ENCODE data around the gene INTS6L. TPM values are rescaled to one million over a fixed set of nuclear protein-coding genes. Genes with fewer than 3 reads are reported as not detected.

The INTS6L gene
- total RNA-seq, 2 experiments from 2014 or later: 26.7 to 30.5 TPM

- no peaks in the 10 kb centered on the region for H3K36me3 ChIP-seq (ENCODE audit: insufficient read depth, low read length)
- H3K4me3 ChIP-seq (ENCODE audit: low read length): no peak overlapping the region
- ATAC-seq (ENCODE audit: poor library complexity) (no peak), DNase-seq (no peak)
- TF ChIP-seq CTCF (IDR thresholded peaks at IDR 0.05): no peak
- no peaks in the 10 kb centered on the region for H3K27me3 ChIP-seq (ENCODE audit: control insufficient read depth in 1 of 2, insufficient read depth in 2 of 2, low read length in 2 of 2)
- Mint-ChIP-seq H3K27me3 (no peaks in the 10 kb centered on the region), H3K9me3 (no peaks in the 10 kb centered on the region), H3K27ac (no peak overlapping the region), H3K4me3 (no peak overlapping the region), H3K4me1 (ENCODE audit: low read depth) (no peaks in the 10 kb centered on the region), H3K36me3 (ENCODE audit: low read depth) (no peaks in the 10 kb centered on the region)
- ChIA-PET POLR2A (no interaction called here), CTCF (no interaction called here)
- no peaks in the 10 kb centered on the region for H3K9me3 ChIP-seq (ENCODE audit: control insufficient read depth in 1 of 2, insufficient read depth in 1 of 2, low read length in 2 of 2)
- no peaks in the 10 kb centered on the region for H3K4me1 ChIP-seq (ENCODE audit: insufficient read depth, low read length)
- H3K27ac ChIP-seq (ENCODE audit: low read depth in 1 of 2, low read length in 2 of 2): no peak overlapping the region
- intact Hi-C loops (cut with DNase I, micrococcal nuclease): no loop called here
These were observed 26.0 kb upstream of the INTS6L start for GRCh38 chrX:135494453-135494852.

- Mint-ChIP-seq H3K27me3 (no peaks in the 10 kb centered on the region), H3K9me3 (no peaks in the 10 kb centered on the region), H3K27ac (no peak overlapping the region), H3K4me3 (no peak overlapping the region), H3K4me1 (ENCODE audit: low read depth) (no peaks in the 10 kb centered on the region), H3K36me3 (ENCODE audit: low read depth) (no peaks in the 10 kb centered on the region)
- no peaks in the 10 kb centered on the region for H3K27me3 ChIP-seq (ENCODE audit: control insufficient read depth in 1 of 2, insufficient read depth in 2 of 2, low read length in 2 of 2)
- DNase-seq (no peak), ATAC-seq (ENCODE audit: poor library complexity) (no peak)
- ChIA-PET POLR2A (no interaction called here), CTCF (no interaction called here)
- no peak overlapping the region for H3K27ac ChIP-seq (ENCODE audit: low read depth in 1 of 2, low read length in 2 of 2)
- no peaks in the 10 kb centered on the region for H3K9me3 ChIP-seq (ENCODE audit: control insufficient read depth in 1 of 2, insufficient read depth in 1 of 2, low read length in 2 of 2)
- intact Hi-C loops (cut with DNase I, micrococcal nuclease): no loop called here
- H3K36me3 ChIP-seq (ENCODE audit: insufficient read depth, low read length): no peaks in the 10 kb centered on the region
- no peak for TF ChIP-seq CTCF (IDR thresholded peaks at IDR 0.05)
- H3K4me3 ChIP-seq (ENCODE audit: low read length): no peak overlapping the region
- no peaks in the 10 kb centered on the region for H3K4me1 ChIP-seq (ENCODE audit: insufficient read depth, low read length)
These were observed 22.7 kb upstream of the INTS6L start for GRCh38 chrX:135497736-135498135.

GRCh38 chrX:135498236-135498635, 22.2 kb upstream of the INTS6L start:
- CTCF ChIA-PET: no interaction called here
- ATAC-seq (ENCODE audit: poor library complexity) (no peak), DNase-seq (no peak)
- no peaks in the 10 kb centered on the region for H3K9me3 Mint-ChIP-seq
- H3K27me3 Mint-ChIP-seq: no peaks in the 10 kb centered on the region
- H3K27me3 ChIP-seq (ENCODE audit: control insufficient read depth in 1 of 2, insufficient read depth in 2 of 2, low read length in 2 of 2): no peaks in the 10 kb centered on the region
- no peak overlapping the region for H3K27ac Mint-ChIP-seq
- no peaks in the 10 kb centered on the region for H3K4me1 ChIP-seq (ENCODE audit: insufficient read depth, low read length)
- H3K36me3 Mint-ChIP-seq (ENCODE audit: low read depth): no peaks in the 10 kb centered on the region
- no peaks in the 10 kb centered on the region for H3K4me1 Mint-ChIP-seq (ENCODE audit: low read depth)
- no peak for TF ChIP-seq CTCF (IDR thresholded peaks at IDR 0.05)
- H3K36me3 ChIP-seq (ENCODE audit: insufficient read depth, low read length): no peaks in the 10 kb centered on the region
- intact Hi-C loops (cut with DNase I, micrococcal nuclease): no loop called here
- POLR2A ChIA-PET: no interaction called here
- H3K4me3 ChIP-seq (ENCODE audit: low read length): no peak overlapping the region
- H3K4me3 Mint-ChIP-seq: no peak overlapping the region
- no peak overlapping the region for H3K27ac ChIP-seq (ENCODE audit: low read depth in 1 of 2, low read length in 2 of 2)
- H3K9me3 ChIP-seq (ENCODE audit: control insufficient read depth in 1 of 2, insufficient read depth in 1 of 2, low read length in 2 of 2): no peaks in the 10 kb centered on the region
